Measurements from ENCODE around the gene IFI16. TPM values are rescaled to one million over a fixed set of nuclear protein-coding genes. Genes with fewer than 3 reads are reported as not detected.
"Not testable (repeated sequence)": the region's sequence is repeated elsewhere in the genome, so short reads cannot be mapped to it uniquely, and the experiment has no call there.

IFI16 gene
- total and polyA plus RNA-seq, 2 experiments from 2014 or later = 25.1 to 31.8 TPM

DNA sequence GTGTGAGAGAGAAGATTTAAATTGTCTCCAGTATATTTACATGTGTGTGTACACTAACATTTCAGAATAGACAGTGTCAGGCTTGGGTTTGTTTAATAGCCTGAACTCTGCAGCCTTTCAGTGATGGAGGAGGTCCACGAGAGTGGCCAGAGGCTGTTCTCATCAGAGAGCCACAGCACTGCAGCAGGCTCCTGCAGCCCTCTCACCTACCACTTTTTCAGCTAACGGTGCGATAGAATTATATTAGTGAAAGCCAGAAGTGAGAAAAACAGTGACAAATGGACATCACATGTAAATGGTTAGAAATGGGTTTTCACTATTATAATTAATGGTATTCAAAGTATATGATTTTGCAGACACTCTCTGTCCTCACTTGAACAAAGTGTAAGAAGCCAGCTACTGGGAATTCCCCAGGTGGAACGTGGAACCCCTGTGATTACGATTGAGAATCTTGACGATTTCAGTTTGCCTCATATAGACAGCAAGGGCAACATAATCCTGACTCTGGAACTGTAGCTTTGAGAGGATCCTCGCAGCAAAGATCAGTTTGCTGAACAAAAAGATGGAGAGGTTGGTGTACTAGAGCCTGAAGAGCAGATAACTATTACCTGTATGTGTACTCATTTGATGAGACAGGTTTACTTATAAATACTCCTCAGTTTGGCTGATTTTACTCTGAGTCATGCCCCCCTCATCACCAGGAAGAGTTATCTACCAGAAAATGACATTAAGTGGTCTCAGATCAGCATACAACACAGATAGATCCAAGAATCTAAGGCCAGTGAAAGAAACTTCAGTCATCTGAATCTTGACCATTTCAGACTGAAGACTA is 31.4 kb downstream of the IFI16 start:
- no peak overlapping the region for H2AFZ ChIP-seq
- H3K4me2 ChIP-seq = no peak overlapping the region
- no peak overlapping the region for H3K4me3 ChIP-seq
- 94% methylated on average over 7 of the region's 7 CpGs for WGBS (ENCODE audit: low lambda C conversion rate, missing lambda C conversion rate)
- no peaks in the 10 kb centered on the region for H3K27me3 ChIP-seq
- no peaks in the 10 kb centered on the region for H3K4me1 ChIP-seq (ENCODE audit: insufficient read depth)
- no peaks in the 10 kb centered on the region for H3K9me3 ChIP-seq (ENCODE audit: low read depth)
- no peaks in the 10 kb centered on the region for H4K20me1 ChIP-seq (ENCODE audit: insufficient read depth, poor library complexity, severe bottlenecking)
- no peaks in the 10 kb centered on the region for H3K9me2 ChIP-seq (replicated peaks; ENCODE audit: insufficient read depth)
- H3K79me2 ChIP-seq = no peaks in the 10 kb centered on the region
- TF ChIP-seq, protein P1, sequence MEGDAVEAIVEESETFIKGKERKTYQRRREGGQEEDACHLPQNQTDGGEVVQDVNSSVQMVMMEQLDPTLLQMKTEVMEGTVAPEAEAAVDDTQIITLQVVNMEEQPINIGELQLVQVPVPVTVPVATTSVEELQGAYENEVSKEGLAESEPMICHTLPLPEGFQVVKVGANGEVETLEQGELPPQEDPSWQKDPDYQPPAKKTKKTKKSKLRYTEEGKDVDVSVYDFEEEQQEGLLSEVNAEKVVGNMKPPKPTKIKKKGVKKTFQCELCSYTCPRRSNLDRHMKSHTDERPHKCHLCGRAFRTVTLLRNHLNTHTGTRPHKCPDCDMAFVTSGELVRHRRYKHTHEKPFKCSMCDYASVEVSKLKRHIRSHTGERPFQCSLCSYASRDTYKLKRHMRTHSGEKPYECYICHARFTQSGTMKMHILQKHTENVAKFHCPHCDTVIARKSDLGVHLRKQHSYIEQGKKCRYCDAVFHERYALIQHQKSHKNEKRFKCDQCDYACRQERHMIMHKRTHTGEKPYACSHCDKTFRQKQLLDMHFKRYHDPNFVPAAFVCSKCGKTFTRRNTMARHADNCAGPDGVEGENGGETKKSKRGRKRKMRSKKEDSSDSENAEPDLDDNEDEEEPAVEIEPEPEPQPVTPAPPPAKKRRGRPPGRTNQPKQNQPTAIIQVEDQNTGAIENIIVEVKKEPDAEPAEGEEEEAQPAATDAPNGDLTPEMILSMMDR (IDR thresholded peaks at IDR 0.05; ENCODE audit: poor library complexity) = no peak
- H3K27ac ChIP-seq = no peak overlapping the region
- no peak for DNase-seq (ENCODE audit: low spot score)
- no peaks in the 10 kb centered on the region for H3K36me3 ChIP-seq (replicated peaks; ENCODE audit: insufficient read depth, low read depth)

DNA sequence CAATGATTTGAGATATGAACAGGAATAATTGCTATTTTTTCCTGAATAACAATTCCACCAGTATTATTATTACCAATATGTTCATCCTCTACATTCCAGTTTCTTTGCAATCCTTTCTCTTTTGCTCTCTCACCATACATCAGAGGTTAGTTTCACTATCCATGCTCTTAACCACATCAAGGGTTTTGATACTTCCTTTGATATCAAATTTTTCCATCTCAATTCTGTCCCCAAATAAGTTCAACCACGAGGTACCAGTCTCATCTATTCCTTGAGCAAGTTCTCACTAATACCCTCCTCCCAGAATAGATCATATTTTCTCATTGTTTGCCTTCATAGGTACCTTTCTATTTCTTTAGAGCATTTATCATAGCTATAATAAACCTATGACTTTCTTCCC is 36.8 kb downstream of the IFI16 start:
- H3K4me1 ChIP-seq (ENCODE audit: insufficient read depth); H2AFZ ChIP-seq; DNase-seq (ENCODE audit: low spot score); H3K27ac ChIP-seq; H3K36me3 ChIP-seq (replicated peaks; ENCODE audit: insufficient read depth, low read depth); H3K9me3 ChIP-seq (ENCODE audit: low read depth); H3K4me2 ChIP-seq; H3K4me3 ChIP-seq; H3K9me2 ChIP-seq (replicated peaks; ENCODE audit: insufficient read depth); H3K27me3 ChIP-seq; H3K79me2 ChIP-seq; H4K20me1 ChIP-seq (ENCODE audit: insufficient read depth, poor library complexity, severe bottlenecking): not testable (repeated sequence)
- WGBS (ENCODE audit: low lambda C conversion rate, missing lambda C conversion rate) = 85% methylated on average over 1 of the region's 1 CpG

GRCh38 chr1:159051436-159051835 is 41.7 kb downstream of the IFI16 start:
- Histone ChIP-seq H2AFZ (no peak overlapping the region), H3K9me2 (replicated peaks; ENCODE audit: insufficient read depth) (no peaks in the 10 kb centered on the region), H3K79me2 (no peaks in the 10 kb centered on the region), H3K27ac (no peak overlapping the region), H3K27me3 (no peaks in the 10 kb centered on the region), H3K9me3 (ENCODE audit: low read depth) (no peaks in the 10 kb centered on the region), H4K20me1 (ENCODE audit: insufficient read depth, poor library complexity, severe bottlenecking) (no peaks in the 10 kb centered on the region), H3K36me3 (replicated peaks; ENCODE audit: insufficient read depth, low read depth) (no peaks in the 10 kb centered on the region), H3K4me1 (ENCODE audit: insufficient read depth) (no peaks in the 10 kb centered on the region), H3K4me2 (no peak overlapping the region), H3K4me3 (no peak overlapping the region)
- WGBS (ENCODE audit: low lambda C conversion rate, missing lambda C conversion rate) = 96% methylated on average over 2 of the region's 2 CpGs
- TF ChIP-seq EZH2 (IDR thresholded peaks at IDR 0.05; ENCODE audit: borderline replicate concordance) (no peak), EZH2phosphoT487 (IDR thresholded peaks at IDR 0.05; ENCODE audit: low read depth, severe bottlenecking, unreplicated experiment) (no peak)
- TF ChIP-seq, protein P1 (IDR thresholded peaks at IDR 0.05; ENCODE audit: poor library complexity) = no peak
- no peak for DNase-seq (ENCODE audit: low spot score)

DNA sequence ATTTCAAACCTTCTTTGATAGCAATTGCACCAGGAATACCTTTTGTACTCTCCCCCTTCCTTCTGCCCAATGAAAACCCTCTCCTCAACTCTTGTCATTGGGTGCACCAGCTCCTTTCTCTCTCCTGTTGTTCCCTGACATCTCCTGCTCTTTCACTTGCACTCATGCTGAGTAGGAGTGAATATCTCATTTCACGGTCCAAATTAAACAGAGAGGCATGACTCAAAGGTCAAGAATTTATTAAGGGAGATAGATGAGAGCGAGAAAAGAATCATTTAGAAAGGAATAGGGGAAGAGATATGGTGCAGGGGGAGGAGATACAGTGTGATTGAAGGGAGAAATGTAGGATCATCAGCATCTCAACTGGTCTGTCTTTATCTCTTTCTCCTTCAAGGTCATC is 44.7 kb downstream of the IFI16 start:
- no peak overlapping the region for H3K4me2 ChIP-seq
- H3K27me3 ChIP-seq = no peaks in the 10 kb centered on the region
- no peak overlapping the region for H3K4me3 ChIP-seq
- 49% methylated on average over 2 of the region's 2 CpGs for WGBS (ENCODE audit: low lambda C conversion rate, missing lambda C conversion rate)
- H3K36me3 ChIP-seq (replicated peaks; ENCODE audit: insufficient read depth, low read depth) = no peaks in the 10 kb centered on the region
- no peaks in the 10 kb centered on the region for H3K9me2 ChIP-seq (replicated peaks; ENCODE audit: insufficient read depth)
- H3K27ac ChIP-seq = no peak overlapping the region
- no peak for DNase-seq (ENCODE audit: low spot score)
- no peaks in the 10 kb centered on the region for H3K9me3 ChIP-seq (ENCODE audit: low read depth)
- H3K79me2 ChIP-seq = no peaks in the 10 kb centered on the region
- H2AFZ ChIP-seq = no peak overlapping the region
- no peaks in the 10 kb centered on the region for H3K4me1 ChIP-seq (ENCODE audit: insufficient read depth)
- no peaks in the 10 kb centered on the region for H4K20me1 ChIP-seq (ENCODE audit: insufficient read depth, poor library complexity, severe bottlenecking)
- TF ChIP-seq EZH2phosphoT487 (IDR thresholded peaks at IDR 0.05; ENCODE audit: low read depth, severe bottlenecking, unreplicated experiment) (no peak), EZH2 (IDR thresholded peaks at IDR 0.05; ENCODE audit: borderline replicate concordance) (no peak)
- TF ChIP-seq, protein P1 (IDR thresholded peaks at IDR 0.05; ENCODE audit: poor library complexity) = no peak
